NCI-H1436 treated with DMSO at 0.1 percent for 48 hours (cell line): Measurements from ENCODE around the gene ST8SIA1.

Source experiments
- DNase-seq: peaks from one replicate; lab custom pipeline; 2025; lab: John Stamatoyannopoulos, UW

Gene ST8SIA1

DNA sequence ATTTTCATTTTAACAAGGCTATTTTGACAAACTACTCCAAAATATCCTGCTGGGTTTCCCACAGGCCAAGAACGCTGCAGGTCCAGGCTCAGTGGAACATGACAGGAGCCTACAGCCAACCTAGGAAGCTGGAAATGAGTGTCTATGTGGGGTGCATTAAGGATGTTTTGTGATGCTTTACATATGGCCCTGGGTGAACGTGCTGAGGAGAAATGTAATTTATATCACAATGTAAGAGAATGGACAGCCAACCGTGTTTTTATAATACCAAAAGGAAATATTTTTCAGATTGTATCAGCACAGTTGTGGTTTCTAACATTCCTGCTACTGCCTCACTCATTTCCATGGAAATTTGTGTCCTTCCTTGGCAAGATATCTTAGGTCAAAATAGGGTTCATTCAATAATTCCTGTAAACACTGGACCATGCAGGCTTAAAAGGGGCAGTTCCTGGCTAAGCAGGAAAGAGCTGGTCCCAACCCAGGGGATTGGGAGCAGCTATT is 51.5 kb downstream of the ST8SIA1 start:
- no peak for DNase-seq

DNA sequence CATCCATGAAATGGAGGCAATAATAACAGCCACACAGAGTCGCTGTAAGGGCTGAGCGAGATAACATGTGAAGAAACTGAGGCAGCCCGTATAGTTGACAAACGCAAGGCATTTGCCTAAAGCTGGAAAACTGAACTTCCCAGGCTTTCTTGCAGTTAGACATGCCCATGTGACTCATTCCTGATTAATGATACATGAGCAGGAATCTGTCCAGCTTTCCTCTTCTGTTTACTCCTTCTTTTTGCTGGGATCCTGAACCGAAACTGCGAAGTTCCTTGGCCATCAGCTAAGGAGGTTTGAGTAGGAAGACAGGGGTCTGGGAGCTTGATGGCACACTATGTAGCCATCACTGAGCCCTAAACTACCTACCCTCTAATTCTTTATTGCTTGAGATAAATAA is 52.2 kb downstream of the ST8SIA1 start:
- DNase-seq = no peak

DNA sequence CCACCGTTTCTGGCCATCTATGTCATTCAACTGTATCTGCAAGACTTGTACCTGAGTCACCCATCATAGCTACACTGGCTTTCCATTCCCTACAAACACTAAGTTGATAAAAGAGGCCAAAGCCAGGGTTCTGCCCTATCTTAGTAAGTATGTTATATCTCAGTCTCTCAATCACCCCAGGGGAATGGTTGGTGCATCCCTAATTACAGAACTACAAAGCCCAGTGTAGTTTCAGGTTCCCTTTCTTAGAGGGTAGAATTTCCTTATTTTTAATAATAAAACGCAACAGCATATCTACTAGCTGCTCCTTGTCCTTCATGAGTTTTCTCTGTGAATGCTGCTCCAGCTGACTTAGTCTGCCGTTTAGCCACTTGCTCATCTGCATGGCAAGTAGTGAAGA is 57.6 kb downstream of the ST8SIA1 start:
- no peak for DNase-seq

DNA sequence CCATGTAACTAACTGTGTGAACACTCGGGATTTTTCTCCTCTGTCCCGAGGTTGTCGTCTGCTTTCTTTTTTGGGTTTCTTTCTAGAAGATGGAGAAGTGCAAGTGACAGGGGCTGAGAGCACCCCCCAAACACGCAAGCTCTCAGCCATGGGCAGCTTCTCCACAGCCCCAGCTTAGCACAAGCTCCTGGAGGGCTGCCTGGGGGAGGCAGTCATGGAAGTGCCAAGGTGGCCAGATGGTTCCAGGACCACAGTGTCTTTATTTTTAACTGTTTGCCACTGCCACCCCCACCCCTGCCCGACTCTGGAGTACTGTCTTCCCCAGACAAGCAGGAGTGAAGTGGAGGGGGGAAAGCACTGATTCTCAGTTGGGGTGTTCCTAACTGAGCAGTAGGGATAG is 58.2 kb downstream of the ST8SIA1 start:
- no peak for DNase-seq

DNA sequence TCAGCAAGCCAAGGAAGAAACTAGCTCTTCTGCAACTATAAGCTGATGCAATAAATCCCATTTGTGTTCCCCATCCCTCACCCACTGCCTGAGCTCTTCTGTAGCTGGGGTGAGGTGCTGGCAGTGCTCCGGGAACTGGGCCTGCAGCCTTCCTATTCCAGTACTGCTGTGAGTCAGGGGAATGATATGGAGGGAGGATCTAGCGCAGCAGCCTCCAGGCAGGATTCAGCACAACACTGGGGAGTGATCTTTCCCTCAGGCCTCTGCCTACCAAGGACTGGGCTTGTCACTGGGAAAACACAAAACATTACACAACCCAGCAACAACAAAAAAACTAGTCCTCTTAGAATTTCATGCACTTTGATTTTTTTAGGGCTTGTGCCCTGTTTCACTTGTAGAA is 58.7 kb downstream of the ST8SIA1 start:
- DNase-seq = no peak

DNA sequence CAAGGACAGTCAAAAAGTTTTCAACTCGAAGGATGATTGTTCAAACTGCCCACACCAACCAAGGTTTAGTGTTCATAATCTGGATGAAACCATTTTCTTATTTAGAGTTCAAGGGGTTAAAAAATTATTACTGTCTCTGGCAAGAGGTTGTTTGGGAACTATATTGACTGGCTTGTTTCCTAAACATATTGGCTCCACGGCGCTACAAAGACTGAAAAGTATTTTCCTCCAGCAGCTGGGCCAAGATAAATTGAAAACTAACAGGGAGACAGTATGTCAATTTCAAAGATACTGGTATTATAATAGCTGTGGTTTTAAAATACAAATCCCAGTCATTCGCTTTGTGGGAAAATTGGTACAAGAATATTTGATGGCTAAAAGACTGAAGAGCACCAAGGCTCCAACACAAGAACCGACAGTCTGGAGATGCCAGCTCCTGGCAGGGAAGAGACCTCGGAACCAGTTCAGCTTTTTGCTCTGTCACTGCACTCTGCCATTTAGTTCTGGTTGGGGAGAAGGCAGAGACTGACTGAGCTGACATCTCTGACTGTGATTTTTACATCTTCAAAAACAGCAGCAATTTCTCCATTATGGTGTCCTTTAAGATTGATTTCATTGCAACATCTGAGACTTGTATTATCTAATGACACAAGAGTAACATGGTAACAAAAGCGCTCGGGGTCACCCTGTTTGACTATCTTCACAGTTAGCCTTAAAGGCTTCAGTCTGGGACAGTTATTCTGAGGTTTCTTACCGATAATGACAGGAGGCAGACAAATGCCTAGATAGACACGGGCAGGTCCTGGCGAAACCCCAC is 62.0 kb downstream of the ST8SIA1 start:
- DNase-seq = no peak

DNA sequence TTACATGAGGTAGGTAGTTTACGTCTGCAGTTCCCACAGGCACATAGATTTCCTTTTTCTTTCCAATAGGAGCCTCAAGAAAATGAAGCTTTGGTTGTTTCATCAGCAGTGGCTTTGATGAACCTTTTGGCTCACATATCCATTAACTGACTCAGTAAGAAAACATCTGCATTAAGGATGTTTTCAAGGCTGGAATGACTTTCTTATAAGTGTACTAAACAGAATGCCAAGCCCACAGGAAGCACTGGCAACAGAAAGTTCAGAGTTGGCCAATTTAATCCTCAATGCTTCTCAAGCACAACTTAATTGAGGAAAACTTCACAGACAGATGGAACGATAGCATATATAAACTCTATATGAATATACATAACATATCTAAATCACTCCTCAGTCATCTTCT is 63.5 kb downstream of the ST8SIA1 start:
- DNase-seq = no peak

DNA sequence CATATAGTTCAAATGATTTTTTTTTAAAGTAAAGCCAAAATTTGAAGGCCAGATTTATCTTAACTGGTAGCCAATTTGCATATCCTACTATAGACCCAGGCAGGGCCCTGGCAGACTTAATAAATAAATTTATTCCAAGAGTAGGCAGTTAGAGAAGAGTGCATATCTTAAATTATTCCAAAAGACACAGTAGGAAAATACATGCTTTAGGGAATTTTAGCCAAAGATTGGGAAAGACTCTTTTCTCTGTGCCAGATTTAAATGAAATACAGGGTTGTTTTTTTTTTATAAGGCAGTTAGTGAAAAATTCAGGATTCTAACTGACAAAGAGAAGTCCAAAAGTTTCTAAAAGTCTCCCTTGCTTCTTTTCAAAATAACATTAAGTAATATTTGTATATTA is 65.5 kb downstream of the ST8SIA1 start:
- no peak for DNase-seq

DNA sequence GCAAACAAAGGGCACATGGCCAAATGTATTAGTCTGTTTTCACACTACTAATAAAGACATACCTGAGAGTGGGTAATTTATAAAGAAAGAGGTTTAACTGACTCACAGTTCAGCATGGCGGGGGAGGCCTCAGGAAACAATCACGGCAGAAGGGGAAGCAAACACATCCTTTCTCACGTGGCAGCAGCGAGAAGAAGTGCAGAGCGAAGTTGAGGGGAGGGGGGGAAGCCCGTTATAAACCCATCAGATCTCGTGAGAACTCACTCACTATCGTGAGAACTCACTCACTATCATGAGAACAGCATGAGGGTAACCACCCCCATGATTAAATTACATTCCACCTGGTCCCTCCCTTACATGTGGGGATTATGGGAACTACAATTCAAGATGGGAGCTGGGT is 66.1 kb downstream of the ST8SIA1 start:
- no peak for DNase-seq

DNA sequence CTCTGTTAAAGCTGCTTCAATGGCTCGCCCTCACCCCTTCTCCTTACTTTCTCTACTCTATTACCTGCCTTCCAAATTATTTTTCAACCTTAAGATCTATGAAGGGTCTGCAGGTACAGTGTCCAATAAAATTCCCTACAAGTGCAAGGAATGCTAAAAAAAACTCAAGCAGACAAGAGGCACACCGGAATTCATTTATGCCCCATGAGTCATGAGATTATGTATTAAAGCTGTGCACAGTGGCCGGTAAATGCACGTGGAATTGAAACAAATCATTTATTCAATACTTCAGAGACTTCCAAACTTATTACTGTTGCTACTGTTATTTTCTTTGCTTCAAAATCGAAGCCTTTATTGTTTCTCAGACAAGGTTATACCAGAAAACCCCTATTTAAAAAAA is 68.4 kb downstream of the ST8SIA1 start:
- DNase-seq = no peak

DNA sequence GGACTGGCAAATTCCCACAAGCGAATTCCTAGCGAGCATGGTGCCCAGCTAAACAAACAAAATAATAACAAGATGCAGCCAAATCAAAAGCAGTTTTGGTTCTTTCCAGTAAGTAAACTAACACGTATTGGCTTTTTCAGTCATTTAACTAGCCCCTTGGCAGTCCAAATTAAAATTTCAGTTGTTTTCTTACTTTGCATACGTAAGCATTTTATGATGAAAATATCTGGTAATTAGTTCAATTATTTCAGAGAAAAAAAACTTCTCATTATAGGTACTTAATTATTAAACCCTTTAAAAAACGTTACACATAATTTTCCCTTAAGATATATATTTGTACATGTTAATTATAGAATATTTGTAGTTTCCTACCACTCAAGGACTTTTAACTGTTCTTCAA is 70.1 kb downstream of the ST8SIA1 start:
- no peak for DNase-seq

DNA sequence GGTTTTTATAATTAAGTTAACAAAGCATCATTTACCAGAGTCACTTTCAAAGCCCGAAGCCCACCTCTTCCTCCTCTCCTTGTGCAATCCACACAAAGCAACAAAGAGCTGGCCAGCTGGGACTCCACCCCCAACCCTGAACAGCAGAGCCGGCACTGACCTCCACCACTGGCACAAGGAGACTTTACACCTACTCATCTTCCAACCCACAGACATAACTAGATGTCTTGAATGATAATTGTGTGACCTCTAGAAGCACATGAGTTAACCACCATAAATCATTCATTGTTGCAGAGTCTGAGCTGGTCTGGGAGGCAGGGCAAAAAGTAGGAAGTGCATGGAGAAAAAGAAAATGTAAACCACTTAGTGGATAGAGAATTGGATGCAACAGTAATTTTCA is 72.2 kb downstream of the ST8SIA1 start:
- no peak for DNase-seq

DNA sequence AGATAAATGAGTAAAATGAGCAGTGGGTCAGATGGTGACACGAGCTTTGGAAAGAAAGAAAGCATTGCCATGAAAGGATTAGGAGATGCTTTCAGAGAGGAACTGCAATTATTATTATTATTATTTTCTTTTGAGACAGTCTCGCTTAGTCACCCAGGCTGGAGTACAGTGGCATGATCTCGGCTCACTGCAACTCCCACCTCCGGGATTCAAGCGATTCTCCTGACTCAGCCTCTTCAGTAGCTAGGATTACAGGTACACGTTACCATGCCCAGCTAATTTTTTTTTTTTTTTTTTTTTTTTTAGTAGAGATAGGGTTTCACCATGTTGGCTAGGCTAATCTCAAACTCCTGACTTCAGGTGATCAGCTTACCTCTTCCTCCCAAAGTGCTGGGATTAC is 77.4 kb downstream of the ST8SIA1 start:
- no peak for DNase-seq

DNA sequence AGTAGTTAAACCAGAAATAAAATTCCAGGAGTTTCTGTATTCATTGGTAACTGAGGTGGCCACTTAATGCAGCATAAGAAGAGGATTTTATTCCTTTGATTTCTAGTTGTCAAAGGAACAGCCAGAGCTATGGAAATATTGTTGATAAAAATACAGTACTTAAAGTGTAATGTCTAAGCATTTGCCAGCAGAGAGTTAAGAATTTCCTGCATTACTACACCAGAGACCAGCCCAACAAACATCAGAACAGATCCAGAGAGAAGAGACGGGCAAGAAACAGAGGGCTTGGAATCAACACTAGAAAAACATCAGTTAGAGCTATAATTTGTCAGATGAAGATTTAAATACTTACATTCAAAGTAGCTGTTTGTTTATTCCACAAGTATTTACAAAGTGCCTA is 77.9 kb downstream of the ST8SIA1 start:
- DNase-seq = no peak

DNA sequence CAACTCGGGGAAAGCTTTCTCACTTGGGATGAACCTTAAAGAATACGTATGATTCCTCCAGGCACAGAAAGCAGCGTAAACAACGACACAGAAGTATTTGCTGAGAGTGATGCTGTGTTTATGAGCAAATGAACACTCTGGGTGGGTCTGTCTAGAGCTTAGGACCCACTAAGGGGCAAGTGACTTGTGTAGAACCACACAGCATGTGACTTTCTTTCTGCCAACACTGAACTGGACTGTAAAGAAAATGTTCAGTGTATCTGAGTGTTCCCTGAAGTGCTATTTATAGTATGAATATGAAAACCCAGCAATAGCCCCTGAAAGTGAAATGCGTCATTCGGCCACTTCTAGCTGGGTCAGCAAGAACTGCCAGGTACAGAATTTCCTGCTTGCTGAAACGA is 78.5 kb downstream of the ST8SIA1 start:
- DNase-seq = no peak

DNA sequence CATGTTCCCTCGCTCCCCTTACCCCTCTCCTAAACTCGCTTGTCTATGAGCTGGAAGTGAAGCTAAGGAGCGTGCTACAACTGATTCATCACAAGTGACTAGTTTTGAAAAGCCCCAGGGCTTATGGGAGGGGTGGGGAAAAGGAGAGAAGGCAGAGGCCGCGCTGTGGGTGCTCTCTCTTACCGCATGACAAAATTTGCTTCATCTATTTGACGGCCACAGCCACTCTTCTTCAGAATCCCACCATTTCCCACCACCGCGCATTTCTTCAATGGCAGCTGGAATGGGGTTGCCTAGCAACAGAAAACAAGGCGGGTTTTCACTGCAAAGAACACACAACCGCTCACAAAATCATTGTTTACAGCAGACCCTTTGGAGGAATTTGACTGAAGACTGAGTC is 79.4 kb downstream of the ST8SIA1 start:
- DNase-seq = no peak

DNA sequence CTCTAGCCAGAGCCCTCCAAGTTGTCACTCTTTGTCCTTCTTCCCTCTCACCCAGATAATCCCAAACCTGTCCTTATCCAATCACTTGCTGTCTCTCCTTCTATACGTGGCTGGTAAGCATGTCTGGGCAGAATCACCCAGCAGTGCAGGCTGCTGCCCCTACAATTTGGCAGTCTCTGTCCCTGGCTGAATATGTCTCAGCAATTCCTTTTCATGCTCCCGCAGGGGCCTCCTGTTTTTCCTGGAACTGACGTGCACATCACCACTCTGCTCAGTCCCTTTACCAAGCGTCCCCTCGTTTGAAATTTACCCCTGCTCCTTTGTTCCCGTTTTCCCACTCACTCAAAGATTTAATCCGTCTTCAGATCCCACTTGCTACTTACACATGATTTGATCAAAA is 80.0 kb downstream of the ST8SIA1 start:
- no peak for DNase-seq

DNA sequence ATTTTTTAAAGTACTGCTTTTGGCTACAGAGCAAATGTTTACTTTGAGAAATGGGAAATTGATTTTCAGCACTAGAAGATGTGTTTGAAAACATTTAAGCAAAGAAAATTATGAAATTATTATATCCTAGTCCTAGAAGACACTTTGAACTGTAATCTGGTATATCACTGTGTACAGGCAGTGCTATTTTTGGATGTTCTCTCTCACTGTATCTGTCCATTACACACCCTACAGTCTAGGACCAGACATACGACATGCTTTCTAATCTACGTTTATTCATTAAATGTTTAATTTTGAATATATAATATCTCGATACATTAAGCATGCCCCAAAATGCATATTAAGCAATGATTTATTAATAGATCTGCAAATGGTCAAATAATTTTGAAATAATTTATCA is 82.5 kb downstream of the ST8SIA1 start:
- no peak for DNase-seq

DNA sequence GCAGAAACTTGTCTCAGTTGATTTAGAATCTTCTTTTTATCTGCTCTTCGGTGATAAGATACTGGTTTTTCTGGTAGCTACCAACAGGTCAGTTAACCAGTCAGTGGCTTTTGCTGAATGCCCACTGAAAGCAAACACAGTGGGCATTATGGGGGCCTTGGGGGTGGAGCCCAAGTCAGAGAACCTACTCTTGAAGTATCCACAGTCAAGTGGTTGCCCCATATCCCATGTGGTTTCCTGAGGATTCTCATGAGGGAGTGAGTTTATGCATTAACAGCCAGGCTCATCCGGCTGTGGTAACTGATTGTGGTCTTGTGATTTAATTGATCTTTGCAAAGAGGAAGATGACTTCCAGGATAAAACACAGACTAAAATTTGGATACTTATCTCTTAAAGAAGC is 83.7 kb downstream of the ST8SIA1 start:
- no peak for DNase-seq

DNA sequence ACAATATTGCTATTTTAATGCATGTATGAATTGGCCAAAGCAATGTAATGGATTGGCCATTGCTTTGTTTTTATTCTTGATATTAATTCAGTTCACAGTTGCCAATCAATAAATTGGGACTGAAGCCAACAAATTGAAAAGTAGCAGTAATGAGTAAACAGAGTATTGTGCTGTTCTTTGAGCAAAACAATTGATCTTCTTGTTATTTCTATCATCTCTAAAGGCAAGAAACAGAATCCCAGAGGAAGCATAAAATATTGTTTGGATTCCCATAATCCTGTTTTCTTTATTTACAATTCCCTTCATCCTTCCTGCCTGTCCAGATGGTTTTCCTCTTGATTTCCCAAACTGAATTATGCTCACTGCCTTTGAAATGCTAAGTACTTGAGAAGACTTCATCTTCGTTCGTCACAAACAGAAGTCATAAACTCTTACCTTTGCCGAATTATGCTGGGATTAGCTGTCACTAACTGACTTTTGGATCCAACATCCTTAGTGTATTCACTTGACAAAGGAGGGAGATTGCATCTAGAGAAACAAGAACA is 85.9 kb downstream of the ST8SIA1 start:
- DNase-seq = no peak

DNA sequence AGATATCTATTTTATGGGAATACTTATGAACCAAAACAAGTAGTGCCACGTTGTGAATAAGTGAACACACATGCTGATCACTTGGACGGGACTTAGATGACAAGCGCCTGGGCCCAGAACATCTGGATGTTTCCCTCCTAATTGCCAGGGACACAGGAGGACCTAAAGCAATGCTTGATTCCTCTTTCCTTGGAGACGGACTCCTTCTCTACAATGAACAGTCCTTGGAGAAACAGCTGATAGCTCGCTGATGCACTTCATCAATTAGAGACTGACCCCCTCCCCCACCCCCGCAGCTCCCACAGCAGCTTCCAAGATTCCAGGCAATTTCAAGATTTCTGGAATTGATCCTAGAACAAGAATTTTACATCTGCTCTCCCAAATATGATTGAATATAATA is 86.4 kb downstream of the ST8SIA1 start:
- no peak for DNase-seq

DNA sequence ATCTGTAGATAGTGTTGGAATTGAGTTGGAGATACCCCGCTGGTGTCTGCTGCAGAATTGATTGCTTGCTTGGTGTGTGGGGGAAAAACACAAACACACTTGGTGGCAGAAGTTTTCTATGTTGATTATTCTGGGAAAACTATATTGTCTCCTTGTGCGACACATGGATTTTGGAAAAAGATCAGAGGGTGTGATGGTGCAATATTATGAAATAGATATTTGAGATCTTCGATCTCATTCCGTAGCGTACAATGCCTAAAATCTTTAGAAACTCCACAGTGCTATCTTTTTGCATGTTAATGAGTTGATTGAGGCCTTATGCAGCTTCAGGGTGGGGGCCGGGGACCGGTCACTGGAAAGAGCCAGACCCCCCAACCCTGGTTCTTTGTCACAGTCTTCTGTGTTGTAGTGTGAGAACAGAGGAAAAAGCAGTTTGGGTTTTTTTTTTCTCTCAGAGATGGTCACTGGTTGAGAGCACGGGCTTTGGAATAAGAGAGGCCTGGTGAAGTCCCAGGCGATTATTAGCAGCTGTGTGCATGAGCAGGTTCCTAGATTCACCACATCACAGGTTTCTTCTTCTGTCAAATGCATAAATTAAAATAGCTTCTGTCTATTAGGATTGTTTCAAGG is 88.2 kb downstream of the ST8SIA1 start:
- DNase-seq = no peak

DNA sequence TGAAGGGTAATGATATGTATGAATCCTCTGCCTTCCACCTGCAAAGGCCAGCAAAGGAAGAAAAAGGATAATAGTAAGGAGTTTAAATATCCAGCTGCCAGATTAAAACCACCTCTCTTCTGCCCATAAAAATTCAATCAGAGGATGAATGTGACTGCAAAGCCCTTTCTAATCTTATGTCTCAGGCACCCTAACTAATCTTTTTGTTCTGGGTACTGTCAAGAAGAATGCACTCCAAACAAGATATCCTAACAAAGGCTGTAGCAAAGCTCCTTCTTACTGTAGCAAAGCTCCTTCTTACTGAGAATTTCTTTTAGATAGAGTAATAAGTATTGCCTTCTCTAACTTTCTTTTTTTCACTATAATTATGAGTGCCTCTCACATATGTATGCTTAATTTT is 91.8 kb downstream of the ST8SIA1 start:
- DNase-seq = no peak

DNA sequence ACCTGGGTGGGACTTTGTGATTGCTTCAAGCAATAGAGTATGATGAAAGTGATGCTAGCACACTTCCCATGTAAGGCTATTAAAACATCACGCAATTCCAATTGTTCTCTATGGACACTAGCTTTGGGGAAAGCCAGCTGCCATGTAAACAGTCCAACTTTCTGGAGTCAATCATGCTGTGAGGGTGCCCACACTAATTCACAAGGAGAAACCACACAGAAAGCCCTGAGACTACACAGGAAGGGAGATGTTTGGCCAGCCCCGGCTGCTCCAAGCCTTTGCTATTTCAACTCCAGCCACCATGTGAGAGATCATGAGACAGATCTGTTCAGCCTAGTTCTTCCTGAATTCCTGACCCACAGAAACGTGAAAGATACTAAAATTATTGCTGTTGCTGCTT is 96.3 kb downstream of the ST8SIA1 start:
- DNase-seq = no peak
